ENCODE data around the gene MEIOB. TPM values are rescaled to one million over a fixed set of nuclear protein-coding genes. Genes with fewer than 3 reads are reported as not detected.
"Not testable (repeated sequence)": the region's sequence is repeated elsewhere in the genome, so short reads cannot be mapped to it uniquely, and the experiment has no call there.

The MEIOB gene
- total RNA-seq, 1 experiment from 2014 or later, result not detected

- no peaks in the 10 kb centered on the region for H3K9me2 ChIP-seq (replicated peaks; ENCODE audit: low read length)
- no peaks in the 10 kb centered on the region for H3K36me3 ChIP-seq (ENCODE audit: low read depth, low read length)
- TF ChIP-seq EZH2 (IDR thresholded peaks at IDR 0.05; ENCODE audit: low read length, unreplicated experiment), result no peak
- TF ChIP-seq EZH2phosphoT487 (IDR thresholded peaks at IDR 0.05; ENCODE audit: borderline replicate concordance, low read length), result no peak
- no peak overlapping the region for H3K27ac ChIP-seq (ENCODE audit: low read length)
- H3K79me2 ChIP-seq (ENCODE audit: low read length), result no peaks in the 10 kb centered on the region
- no peak overlapping the region for H3K4me3 ChIP-seq (ENCODE audit: low read length)
- no TSS peak for BruUV-seq (replicated peaks)
- no peaks in the 10 kb centered on the region for H3F3A ChIP-seq (ENCODE audit: low read length, unreplicated experiment)
- ATAC-seq (no peak), DNase-seq (no peak)
- H3K4me2 ChIP-seq (ENCODE audit: low read length), result no peak overlapping the region
- CTCF ChIA-PET, result no interaction called here
- no peaks in the 10 kb centered on the region for H3K4me1 ChIP-seq (ENCODE audit: insufficient read depth, low read length)
- no peak overlapping the region for H2AFZ ChIP-seq (ENCODE audit: low read length)
- no peaks in the 10 kb centered on the region for H4K20me1 ChIP-seq (ENCODE audit: low read length)
- no peaks in the 10 kb centered on the region for H3K9me3 ChIP-seq (ENCODE audit: low read length)
- intact Hi-C loops (cut with micrococcal nuclease), result no loop called here
- no peaks in the 10 kb centered on the region for H3K27me3 ChIP-seq (ENCODE audit: low read length)
- POLR2A ChIA-PET (ENCODE audit: unreplicated experiment), result no interaction called here
- H3K9ac ChIP-seq (ENCODE audit: low read length), result no peak overlapping the region
These were observed 64.3 kb downstream of the MEIOB start for GRCh38 chr16:1807626-1808025.

DNA sequence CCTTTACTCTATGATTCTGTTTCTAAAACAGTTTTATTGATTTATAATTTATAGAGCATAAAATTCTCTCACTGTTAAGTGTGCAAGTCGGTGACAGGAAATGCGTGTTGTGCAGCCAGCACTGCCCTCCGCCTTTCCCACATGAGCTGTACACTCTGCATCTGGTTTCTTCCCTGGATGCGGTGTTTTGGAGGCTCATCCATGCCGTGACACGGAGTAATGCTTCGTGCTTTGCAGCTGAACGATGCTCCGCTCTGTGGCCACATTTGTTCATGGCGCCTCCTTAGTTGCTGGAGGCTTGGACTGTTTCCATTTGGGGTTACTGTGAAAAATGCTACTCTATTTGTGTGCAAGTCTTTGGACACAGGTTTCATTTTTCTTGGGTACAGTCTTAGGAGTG, 71.3 kb downstream of the MEIOB start:
- ATAC-seq (no peak), DNase-seq (no peak)
- H3K9me2 ChIP-seq (replicated peaks; ENCODE audit: low read length), result no peaks in the 10 kb centered on the region
- ChIA-PET POLR2A (ENCODE audit: unreplicated experiment) (no interaction called here), CTCF (no interaction called here)
- H4K20me1 ChIP-seq (ENCODE audit: low read length), result no peaks in the 10 kb centered on the region
- H3K79me2 ChIP-seq (ENCODE audit: low read length), result no peaks in the 10 kb centered on the region
- no peaks in the 10 kb centered on the region for H3K9me3 ChIP-seq (ENCODE audit: low read length)
- H3K27me3 ChIP-seq (ENCODE audit: low read length), result no peaks in the 10 kb centered on the region
- no peaks in the 10 kb centered on the region for H3F3A ChIP-seq (ENCODE audit: low read length, unreplicated experiment)
- no peak overlapping the region for H3K9ac ChIP-seq (ENCODE audit: low read length)
- H3K27ac ChIP-seq (ENCODE audit: low read length), result no peak overlapping the region
- TF ChIP-seq EZH2phosphoT487 (IDR thresholded peaks at IDR 0.05; ENCODE audit: borderline replicate concordance, low read length) (no peak), CTCF (conservative IDR thresholded peaks at IDR 0.05; ENCODE audit: low read depth, low read length) (no peak), EZH2 (IDR thresholded peaks at IDR 0.05; ENCODE audit: low read length, unreplicated experiment) (no peak)
- H2AFZ ChIP-seq (ENCODE audit: low read length), result no peak overlapping the region
- intact Hi-C loops (cut with micrococcal nuclease), result no loop called here
- BruUV-seq (replicated peaks), result no TSS peak
- no peaks in the 10 kb centered on the region for H3K4me1 ChIP-seq (ENCODE audit: insufficient read depth, low read length)
- no peak overlapping the region for H3K4me2 ChIP-seq (ENCODE audit: low read length)
- H3K36me3 ChIP-seq (ENCODE audit: low read depth, low read length), result no peaks in the 10 kb centered on the region
- no peak overlapping the region for H3K4me3 ChIP-seq (ENCODE audit: low read length)

- ATAC-seq; H3K27ac ChIP-seq (ENCODE audit: low read length); H3K79me2 ChIP-seq (ENCODE audit: low read length); H3K4me3 ChIP-seq (ENCODE audit: low read length); H3K9me3 ChIP-seq (ENCODE audit: low read length); POLR2A ChIA-PET (ENCODE audit: unreplicated experiment); H3K4me1 ChIP-seq (ENCODE audit: insufficient read depth, low read length); H3K4me2 ChIP-seq (ENCODE audit: low read length); H3F3A ChIP-seq (ENCODE audit: low read length, unreplicated experiment); intact Hi-C loops (cut with micrococcal nuclease); DNase-seq; CTCF ChIA-PET; BruUV-seq (replicated peaks); H3K27me3 ChIP-seq (ENCODE audit: low read length); H3K9me2 ChIP-seq (replicated peaks; ENCODE audit: low read length); H2AFZ ChIP-seq (ENCODE audit: low read length); H3K36me3 ChIP-seq (ENCODE audit: low read depth, low read length); H4K20me1 ChIP-seq (ENCODE audit: low read length); H3K9ac ChIP-seq (ENCODE audit: low read length): not testable (repeated sequence)
These were observed 72.7 kb downstream of the MEIOB start for GRCh38 chr16:1799263-1799662.

DNA sequence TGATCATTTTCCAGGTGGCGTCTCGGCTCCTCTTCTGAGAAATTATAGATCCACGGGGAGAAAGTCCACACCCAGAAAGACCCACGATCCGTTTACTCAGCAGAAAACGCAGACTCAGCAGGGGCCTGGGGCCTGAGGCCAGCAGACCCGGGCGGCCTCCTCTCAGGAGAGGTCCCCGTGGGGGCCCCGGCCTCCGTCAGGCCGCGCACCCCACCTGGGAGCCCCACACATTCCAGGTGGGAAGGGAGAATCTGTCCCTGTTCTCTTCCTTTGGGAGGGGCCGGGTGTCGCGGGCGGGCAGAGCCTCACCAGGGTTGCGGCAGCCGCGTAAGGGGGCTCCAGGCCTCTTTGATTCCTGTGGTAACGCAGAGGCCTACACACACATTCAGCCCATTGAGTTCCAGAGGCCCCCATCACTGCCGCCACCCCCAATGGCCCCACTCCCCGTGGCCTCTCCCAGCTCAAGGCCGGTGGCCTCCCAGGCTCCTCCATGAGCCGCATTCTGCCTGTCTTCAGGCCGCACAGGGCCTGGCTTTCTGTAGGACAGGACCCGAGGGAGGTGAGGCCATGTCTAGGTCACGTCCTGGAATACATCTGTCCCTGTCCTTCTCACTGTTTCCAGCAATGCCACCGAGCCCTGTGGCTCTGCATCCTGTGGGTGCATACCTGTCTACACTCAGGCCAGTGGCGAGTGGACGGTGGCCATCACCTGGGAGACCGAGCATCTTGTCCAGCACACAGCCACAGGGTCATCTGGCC, 76.9 kb downstream of the MEIOB start:
- Histone ChIP-seq H3K27ac (ENCODE audit: low read length) (no peak overlapping the region), H3F3A (ENCODE audit: low read length, unreplicated experiment) (no peaks in the 10 kb centered on the region), H3K9me2 (replicated peaks; ENCODE audit: low read length) (no peaks in the 10 kb centered on the region), H3K27me3 (ENCODE audit: low read length) (no peaks in the 10 kb centered on the region), H3K4me1 (ENCODE audit: insufficient read depth, low read length) (no peaks in the 10 kb centered on the region), H3K9me3 (ENCODE audit: low read length) (no peaks in the 10 kb centered on the region), H4K20me1 (ENCODE audit: low read length) (no peaks in the 10 kb centered on the region), H3K4me3 (ENCODE audit: low read length) (no peak overlapping the region), H3K4me2 (ENCODE audit: low read length) (no peak overlapping the region), H3K79me2 (ENCODE audit: low read length) (no peaks in the 10 kb centered on the region), H3K9ac (ENCODE audit: low read length) (no peak overlapping the region), H2AFZ (ENCODE audit: low read length) (no peak overlapping the region), H3K36me3 (ENCODE audit: low read depth, low read length) (no peaks in the 10 kb centered on the region)
- no peak for DNase-seq
- intact Hi-C loops (cut with micrococcal nuclease), result no loop called here
- no TSS peak for BruUV-seq (replicated peaks)
- no peak for TF ChIP-seq EZH2phosphoT487 (IDR thresholded peaks at IDR 0.05; ENCODE audit: borderline replicate concordance, low read length)
- TF ChIP-seq CTCF (conservative IDR thresholded peaks at IDR 0.05; ENCODE audit: low read depth, low read length), result no peak
- TF ChIP-seq EZH2 (IDR thresholded peaks at IDR 0.05; ENCODE audit: low read length, unreplicated experiment), result no peak
- ChIA-PET POLR2A (ENCODE audit: unreplicated experiment) (no interaction called here), CTCF (no interaction called here)
- no peak for ATAC-seq
